HepG2 (cell line): ENCODE data around the gene ACSL5. TPM values are rescaled to one million over a fixed set of nuclear protein-coding genes. Genes with fewer than 3 reads are reported as not detected.

Experiments
- CENPX ChIP-seq: sonication (generic); formaldehyde crosslinking; IDR thresholded peaks from 2 replicates; pipeline ENCODE4 v1.9.0; 2021; ENCODE audit warnings: mild to moderate bottlenecking, missing genetic modification reagents, moderate library complexity
- EP300 ChIP-seq, 3 experiments: sonication (generic) in 1 of 3; formaldehyde crosslinking in 1 of 3; IDR thresholded peaks; 2 replicates each; pipeline versions ENCODE4 v1.5.1 to v1.6.1; 2011 to 2020; ENCODE audit warnings: low read depth in 2 of 3, low read length in 2 of 3, borderline replicate concordance in 1 of 3, improper control_type of control experiment in 1 of 3, mild to moderate bottlenecking in 1 of 3, missing genetic modification reagents in 1 of 3, moderate library complexity in 1 of 3
- ESRRA ChIP-seq: sonication (generic); formaldehyde crosslinking; IDR thresholded peaks from 2 replicates; pipeline ENCODE4 v1.5.1; 2020; ENCODE audit warnings: mild to moderate bottlenecking, low read depth, missing genetic modification reagents
- FOXM1 ChIP-seq: sonication (generic); formaldehyde crosslinking; IDR thresholded peaks from 2 replicates; pipeline ENCODE4 v1.5.0; 2020; ENCODE audit warnings: missing genetic modification reagents
- GATAD2A ChIP-seq: IDR thresholded peaks from 2 replicates; pipeline ENCODE4 v1.6.1; 2016
- JUN ChIP-seq: sonication (generic); formaldehyde crosslinking; IDR thresholded peaks from 2 replicates; pipeline ENCODE4 v1.4.0; 2020; ENCODE audit warnings: mild to moderate bottlenecking, missing genetic modification reagents
- KLF6 ChIP-seq: IDR thresholded peaks from 2 replicates; pipeline ENCODE4 v1.8.0; 2016; ENCODE audit warnings: missing biosample characterization, missing genetic modification reagents
- MAFG ChIP-seq: sonication (generic); formaldehyde crosslinking; IDR thresholded peaks from 2 replicates; pipeline ENCODE4 v1.5.1; 2020; ENCODE audit warnings: mild to moderate bottlenecking, missing genetic modification reagents
- MAFK ChIP-seq, 2 experiments: IDR thresholded peaks in 1 of 2; conservative IDR thresholded peaks in 1 of 2; 2 replicates each; pipeline ENCODE4 v1.6.1; 2011; ENCODE audit warnings: improper control_type of control experiment in 2 of 2, low read length in 2 of 2
- MAX ChIP-seq: IDR thresholded peaks from 2 replicates; pipeline ENCODE4 v1.6.1; 2012; ENCODE audit warnings: inconsistent platforms
- NCOA2 ChIP-seq: sonication (generic); formaldehyde crosslinking; IDR thresholded peaks from 2 replicates; pipeline ENCODE4 v1.8.0; 2022; ENCODE audit warnings: inconsistent platforms
- NR2F1 ChIP-seq, 2 experiments: fragments of 450-650 bp in 1 of 2; formaldehyde crosslinking in 1 of 2; IDR thresholded peaks; 2 replicates each; pipeline versions ENCODE4 v1.5.0 to v1.6.1; 2016 to 2020; ENCODE audit warnings: mild to moderate bottlenecking in 1 of 2, missing compliant biosample characterization in 1 of 2, missing genetic modification reagents in 1 of 2, moderate library complexity in 1 of 2
- POGZ ChIP-seq: sonication (generic); formaldehyde crosslinking; IDR thresholded peaks from 2 replicates; pipeline ENCODE4 v1.4.0; 2020; ENCODE audit warnings: mild to moderate bottlenecking, missing genetic modification reagents
- RXRB ChIP-seq: IDR thresholded peaks from 2 replicates; pipeline ENCODE4 v1.6.1; 2016; ENCODE audit warnings: borderline replicate concordance, missing genetic modification reagents, missing compliant biosample characterization
- SAP130 ChIP-seq: IDR thresholded peaks from 2 replicates; pipeline ENCODE4 v1.6.1; 2016; ENCODE audit warnings: low read depth
- TCF7 ChIP-seq: sonication (generic); IDR thresholded peaks from 2 replicates; pipeline ENCODE4 v1.6.1; 2016; ENCODE audit warnings: antibody characterized with exemption, low read depth
- TFAP4 ChIP-seq: sonication (generic); IDR thresholded peaks from 2 replicates; pipeline ENCODE4 v1.6.1; 2016; ENCODE audit warnings: low read depth, borderline replicate concordance
- TFE3 ChIP-seq: IDR thresholded peaks from 2 replicates; pipeline ENCODE4 v1.6.1; 2016
- TGIF2 ChIP-seq: IDR thresholded peaks from 2 replicates; pipeline ENCODE4 v1.6.1; 2016; ENCODE audit warnings: control low read depth, missing compliant biosample characterization
- THRA ChIP-seq: sonication (generic); formaldehyde crosslinking; IDR thresholded peaks from 2 replicates; pipeline ENCODE4 v1.4.0; 2020; ENCODE audit warnings: missing genetic modification reagents, borderline replicate concordance
- ZNF260 ChIP-seq: sonication (generic); formaldehyde crosslinking; IDR thresholded peaks from 2 replicates; pipeline ENCODE4 v1.4.0; 2020; ENCODE audit warnings: missing genetic modification reagents, low read depth, mild to moderate bottlenecking, borderline replicate concordance
- ZNF614 ChIP-seq: IDR thresholded peaks from 2 replicates; pipeline ENCODE4 v1.6.1; 2018; ENCODE audit warnings: missing biosample characterization, missing genetic modification reagents, inconsistent platforms, borderline replicate concordance
- ZNF770 ChIP-seq: sonication (generic); formaldehyde crosslinking; IDR thresholded peaks from 2 replicates; pipeline ENCODE4 v1.5.0; 2020; ENCODE audit warnings: mild to moderate bottlenecking, missing genetic modification reagents
- polyA plus RNA-seq, 8 experiments: library from polyadenylated mRNA; depleted of rRNA in 3 of 8; stranded (reverse) in 7 of 8; unstranded in 1 of 8; fragments of >200 nt; fragmentation: Illumina TruSeq in 4 of 8; extraction: Trizol in 4 of 8; gene quantifications; 2 replicates each; pipeline versions ENCODE4 v1.2.1 to v1.2.3, GENCODE V29; 2011 to 2016; ENCODE audit warnings: low read depth in 4 of 8, missing spikeins in 1 of 8, mixed read lengths in 1 of 8; ENCODE audit not compliant: insufficient read depth in 1 of 8
- total RNA-seq, 5 experiments: library from RNA; depleted of rRNA; stranded (reverse); fragments of >200 nt; fragmentation: Illumina TruSeq; extraction: Trizol; gene quantifications; 2 replicates each; pipeline ENCODE4 v1.2.3, GENCODE V29; 2016; ENCODE audit warnings: low read depth in 1 of 5

Gene ACSL5
- total and polyA plus RNA-seq, 2 of the 13 experiments (the other 11 are each of a cell fraction or from before 2014, with no cell fraction given) = 56.4 to 82.5 TPM

- TF ChIP-seq THRA (CRISPR knock-in tag) (peak; percentile 82; the same call in 1 of the 2 replicates), NR2F1 (CRISPR knock-in tag; IDR thresholded peaks at IDR 0.05) (peak; percentile 61 to 86), CENPX (no peak), TFE3 (CRISPR knock-in tag) (no peak), MAX (peak; percentile 35; the same call in 1 of the 2 replicates), RXRB (CRISPR knock-in tag) (peak; percentile 88), SAP130 (CRISPR knock-in tag) (peak; percentile 48), MAFK (conservative IDR thresholded peaks at IDR 0.05 in 1 of 2, IDR thresholded peaks at IDR 0.05 in 1 of 2; ENCODE audit: low read length in 2 of 2) (peak; percentile 42 to 53), MAFG (CRISPR knock-in tag) (no peak), EP300 (IDR thresholded peaks at IDR 0.05; ENCODE audit: low read depth in 2 of 2, low read length in 2 of 2) (peak in 1 of 2 experiments; percentile 88; a peak in 2 of 4 replicates), EP300 (CRISPR knock-in tag; IDR thresholded peaks at IDR 0.05; ENCODE audit: borderline replicate concordance) (peak; percentile 69), KLF6 (0 out of 2 replicates have a peak, but pooled peaks have one; percentile 29), FOXM1 (no peak), TCF7 (peak; percentile 63), JUN (peak; percentile 84), POGZ (CRISPR knock-in tag) (peak; percentile 66), ESRRA (CRISPR knock-in tag) (peak; percentile 99), GATAD2A (CRISPR knock-in tag) (peak; percentile 81; the same call in 1 of the 2 replicates), ZNF614 (CRISPR knock-in tag) (0 out of 2 replicates have a peak, but pooled peaks have one; percentile 36), ZNF770 (CRISPR knock-in tag) (no peak), ZNF260 (CRISPR knock-in tag) (no peak), TFAP4 (peak; percentile 30; the same call in 1 of the 2 replicates), NCOA2 (CRISPR knock-in tag) (peak; percentile 65), TGIF2 (CRISPR knock-in tag) (0 out of 2 replicates have a peak, but pooled peaks have one; percentile 49)
Observed at GRCh38 chr10:112379635-112380296, 5.8 kb downstream of the ACSL5 start (continued).
